Esophagus squamous epithelium (tissue), 5 donors: Measurements from ENCODE around the gene COL4A1. TPM values are rescaled to one million over a fixed set of nuclear protein-coding genes. Genes with fewer than 3 reads are reported as not detected.

ENCODE experiments used
- DNase-seq: peaks from one replicate; lab custom pipeline; 2025; lab: John Stamatoyannopoulos, UW
- H3K27ac ChIP-seq, 4 donors: fragments of 200-600 bp; sonication (generic); one replicate each; pipeline ENCODE4 v1.5.1; 2016 to 2019; ENCODE audit warnings: mild to moderate bottlenecking in 1 of 4
- H3K27me3 ChIP-seq, 4 donors: fragments of 200-600 bp; sonication (generic); 1 replicate in 3 of 4; 2 replicates in 1 of 4; pipeline versions ENCODE4 v1.5.1 to v1.6.0; 2017 to 2021; ENCODE audit warnings: antibody characterized with exemption in 1 of 4
- H3K36me3 ChIP-seq, 3 donors: fragments of 200-600 bp; sonication (generic); one replicate each; pipeline ENCODE4 v1.5.1; 2016 to 2019
- H3K4me1 ChIP-seq, 3 donors: fragments of 200-600 bp; sonication (generic); one replicate each; pipeline ENCODE4 v1.5.1; 2017 to 2019
- H3K4me3 ChIP-seq, 4 donors: fragments of 200-600 bp; sonication (generic); 1 replicate in 3 of 4; 2 replicates in 1 of 4; pipeline ENCODE4 v1.5.1; 2016 to 2019; ENCODE audit warnings: mild to moderate bottlenecking in 2 of 4, moderate library complexity in 1 of 4
- H3K9me3 ChIP-seq, 3 donors: fragments of 200-600 bp; sonication (generic); one replicate each; pipeline ENCODE4 v1.5.1; 2016 to 2019
- POLR2A ChIP-seq, 4 donors: fragments of 450-650 bp; IDR thresholded peaks; one replicate each; pipeline ENCODE4 v1.6.1; 2017; ENCODE audit warnings: antibody characterized with exemption in 4 of 4, mild to moderate bottlenecking in 4 of 4, moderate library complexity in 3 of 4
- WGBS, 2 donors: methylation state at CpG; one replicate each; pipeline ENCODE4 v1.1.5; 2018; 5-methylcytosine and 5-hydroxymethylcytosine counted together
- intact Hi-C: fragments of 100-400 bp; cut with DNase I; formaldehyde crosslinking; loops from one replicate; pipeline ENCODE4 v1.15.0; 2022
- total RNA-seq, 4 donors: library from RNA; depleted of rRNA; stranded (reverse); fragments of >200 nt; gene quantifications; one replicate each; pipeline ENCODE4 v1.1.0, GENCODE V29; 2016
- TF ChIP-seq, protein P1 (sequence below), 6 experiments: fragments of 450-650 bp in 4 of 6; fragments of 200-600 bp in 2 of 6; sonication (generic) in 2 of 6; IDR thresholded peaks; one replicate each; pipeline ENCODE4 v1.5.1; 2016 to 2019; ENCODE audit warnings: antibody characterized with exemption in 6 of 6, mild to moderate bottlenecking in 4 of 6, moderate library complexity in 4 of 6
- donor health status: DM: yes; HTN: yes; CAD: no.

The COL4A1 gene
- total RNA-seq, 4 donors from 2014 or later = 8.9 to 97.1 (median 40.2) TPM

DNA sequence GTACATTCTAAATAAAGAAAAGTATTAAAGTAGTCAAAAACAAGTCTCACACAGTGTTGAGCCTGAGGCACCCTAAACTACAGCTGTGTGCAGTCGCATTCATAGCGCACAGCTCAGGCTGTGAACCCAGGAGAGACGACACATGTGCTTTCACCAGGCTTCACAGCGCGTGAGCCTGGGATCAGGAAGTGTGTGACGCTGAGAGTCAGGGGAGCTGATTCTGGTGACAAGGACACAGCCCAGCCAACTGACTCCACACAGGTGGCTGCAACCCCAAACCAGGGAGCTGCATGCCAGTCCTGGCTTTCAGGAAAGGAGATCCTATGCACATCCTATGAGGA is 41.6 kb downstream of the COL4A1 start:
- Histone ChIP-seq H3K27ac (peak overlapping the region in 3 of 4 donors; percentile 57 to 70 (median 69)), H3K4me3 (no peak overlapping the region), H3K27me3 (no peaks in the 10 kb centered on the region), H3K36me3 (no peaks in the 10 kb centered on the region), H3K9me3 (no peaks in the 10 kb centered on the region), H3K4me1 (peaks cover 5 to 77% (median 34%) of the 10 kb centered on the region in 3 donors)
- no peak for TF ChIP-seq POLR2A (IDR thresholded peaks at IDR 0.05)
- TF ChIP-seq, protein P1, sequence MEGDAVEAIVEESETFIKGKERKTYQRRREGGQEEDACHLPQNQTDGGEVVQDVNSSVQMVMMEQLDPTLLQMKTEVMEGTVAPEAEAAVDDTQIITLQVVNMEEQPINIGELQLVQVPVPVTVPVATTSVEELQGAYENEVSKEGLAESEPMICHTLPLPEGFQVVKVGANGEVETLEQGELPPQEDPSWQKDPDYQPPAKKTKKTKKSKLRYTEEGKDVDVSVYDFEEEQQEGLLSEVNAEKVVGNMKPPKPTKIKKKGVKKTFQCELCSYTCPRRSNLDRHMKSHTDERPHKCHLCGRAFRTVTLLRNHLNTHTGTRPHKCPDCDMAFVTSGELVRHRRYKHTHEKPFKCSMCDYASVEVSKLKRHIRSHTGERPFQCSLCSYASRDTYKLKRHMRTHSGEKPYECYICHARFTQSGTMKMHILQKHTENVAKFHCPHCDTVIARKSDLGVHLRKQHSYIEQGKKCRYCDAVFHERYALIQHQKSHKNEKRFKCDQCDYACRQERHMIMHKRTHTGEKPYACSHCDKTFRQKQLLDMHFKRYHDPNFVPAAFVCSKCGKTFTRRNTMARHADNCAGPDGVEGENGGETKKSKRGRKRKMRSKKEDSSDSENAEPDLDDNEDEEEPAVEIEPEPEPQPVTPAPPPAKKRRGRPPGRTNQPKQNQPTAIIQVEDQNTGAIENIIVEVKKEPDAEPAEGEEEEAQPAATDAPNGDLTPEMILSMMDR (IDR thresholded peaks at IDR 0.05) = no peak
- intact Hi-C loops = no loop called here
- DNase-seq = no peak
- WGBS, 2 donors = 71 to 73% methylated on average over 6 of the region's 6 CpGs

DNA sequence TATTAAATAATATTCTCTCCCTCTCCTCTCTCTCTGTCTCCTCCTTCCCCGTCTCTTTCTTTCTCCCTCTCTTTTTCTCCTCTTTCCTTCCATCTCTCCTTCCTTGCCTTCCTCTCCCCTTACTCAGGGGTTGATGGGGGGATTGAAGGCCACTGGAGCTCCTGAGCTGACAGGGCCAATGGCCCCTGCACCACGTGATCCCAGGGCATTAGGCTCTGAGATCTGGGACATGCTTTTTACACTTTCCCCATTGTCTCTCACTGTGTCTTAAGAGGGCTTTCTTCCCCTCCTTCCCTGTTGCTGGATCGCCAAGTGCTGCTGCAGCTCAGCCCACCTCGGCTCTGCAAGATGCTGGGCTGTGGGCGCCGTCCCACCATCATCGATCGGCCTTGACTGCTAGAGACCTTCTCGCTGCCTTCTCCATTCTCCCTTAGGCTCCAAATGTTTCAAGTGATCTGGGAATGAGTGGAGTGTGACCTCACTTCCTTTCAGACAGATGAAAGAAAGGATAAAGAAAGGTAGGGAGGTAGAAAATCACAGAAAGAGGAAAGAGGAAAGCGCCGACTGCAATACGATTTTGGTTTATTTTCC is 42.2 kb downstream of the COL4A1 start:
- intact Hi-C loops = no loop called here
- 66 to 76% methylated on average over 5 to 12 of the region's 12 CpGs for WGBS, 2 donors

DNA sequence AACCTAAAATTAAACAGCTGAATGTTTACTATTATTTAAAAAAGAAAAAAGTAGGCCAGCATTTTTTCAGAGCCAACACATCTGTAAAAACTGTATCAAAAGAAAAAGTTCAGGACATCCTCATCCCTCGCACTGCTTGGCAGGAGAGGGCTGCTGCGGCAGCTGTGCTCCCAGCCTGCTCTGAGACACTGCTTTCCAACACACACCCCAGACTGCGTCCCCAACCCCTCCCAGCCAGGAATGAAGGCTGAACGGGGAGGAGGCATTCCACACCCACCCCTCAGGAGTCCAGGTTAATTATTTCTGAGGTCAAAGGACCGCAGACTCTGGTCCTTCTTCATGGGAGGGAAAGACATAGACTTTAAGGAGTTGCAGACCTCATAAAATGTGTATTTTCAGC is 43.1 kb downstream of the COL4A1 start:
- Histone ChIP-seq H3K4me1 (peaks cover 5 to 85% (median 40%) of the 10 kb centered on the region in 3 donors), H3K27ac (peak overlapping the region in 3 of 4 donors; percentile 57 to 70 (median 69)), H3K36me3 (no peaks in the 10 kb centered on the region), H3K27me3 (no peaks in the 10 kb centered on the region), H3K4me3 (no peak overlapping the region), H3K9me3 (no peaks in the 10 kb centered on the region)
- 44 to 57% methylated on average over 4 to 5 of the region's 5 CpGs for WGBS, 2 donors
- intact Hi-C loops = no loop called here
- DNase-seq = no peak
- TF ChIP-seq, protein P1 (IDR thresholded peaks at IDR 0.05) = no peak
- TF ChIP-seq POLR2A (IDR thresholded peaks at IDR 0.05) = no peak

More for the DNA sequence above, 42.2 kb downstream of the COL4A1 start:
- H3K9me3 ChIP-seq = no peaks in the 10 kb centered on the region
- H3K27ac ChIP-seq = peak overlapping the region; percentile 8 to 70 (median 63)
- no peak for TF ChIP-seq POLR2A (IDR thresholded peaks at IDR 0.05)
- TF ChIP-seq, protein P1 (IDR thresholded peaks at IDR 0.05) = no peak
- no peak overlapping the region for H3K4me3 ChIP-seq
- no peak for DNase-seq
- peaks cover 5 to 77% (median 34%) of the 10 kb centered on the region in 3 donors for H3K4me1 ChIP-seq
- H3K36me3 ChIP-seq = no peaks in the 10 kb centered on the region
- H3K27me3 ChIP-seq = no peaks in the 10 kb centered on the region

DNA sequence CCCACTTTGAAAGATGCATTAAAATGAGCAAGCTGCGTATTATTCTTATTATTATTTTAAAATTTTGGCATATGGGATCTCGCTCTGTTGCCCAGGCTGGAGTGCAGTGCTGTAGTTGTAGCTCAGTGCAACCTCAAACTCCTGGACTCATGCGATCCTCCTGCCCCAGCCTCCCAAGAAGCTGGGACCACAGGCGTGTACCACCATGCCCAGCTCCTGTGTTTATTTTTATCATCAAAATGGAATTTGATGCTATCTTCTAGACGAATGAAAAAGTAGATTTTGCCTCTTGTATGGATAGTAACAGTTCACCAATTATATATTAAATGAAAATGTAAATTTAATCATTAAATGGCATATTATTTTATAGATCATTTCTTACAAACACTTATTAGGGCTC is 43.6 kb downstream of the COL4A1 start:
- no peaks in the 10 kb centered on the region for H3K36me3 ChIP-seq
- TF ChIP-seq, protein P1 (IDR thresholded peaks at IDR 0.05) = no peak
- no peak for TF ChIP-seq POLR2A (IDR thresholded peaks at IDR 0.05)
- peaks cover 5 to 83% (median 44%) of the 10 kb centered on the region in 3 donors for H3K4me1 ChIP-seq
- WGBS, 2 donors = 67 to 77% methylated on average over 5 of the region's 5 CpGs
- no peaks in the 10 kb centered on the region for H3K9me3 ChIP-seq
- no peak overlapping the region for H3K4me3 ChIP-seq
- intact Hi-C loops = no loop called here
- no peaks in the 10 kb centered on the region for H3K27me3 ChIP-seq
- no peak for DNase-seq
- H3K27ac ChIP-seq = peak overlapping the region in 3 of 4 donors; percentile 69 to 78 (median 70)

DNA sequence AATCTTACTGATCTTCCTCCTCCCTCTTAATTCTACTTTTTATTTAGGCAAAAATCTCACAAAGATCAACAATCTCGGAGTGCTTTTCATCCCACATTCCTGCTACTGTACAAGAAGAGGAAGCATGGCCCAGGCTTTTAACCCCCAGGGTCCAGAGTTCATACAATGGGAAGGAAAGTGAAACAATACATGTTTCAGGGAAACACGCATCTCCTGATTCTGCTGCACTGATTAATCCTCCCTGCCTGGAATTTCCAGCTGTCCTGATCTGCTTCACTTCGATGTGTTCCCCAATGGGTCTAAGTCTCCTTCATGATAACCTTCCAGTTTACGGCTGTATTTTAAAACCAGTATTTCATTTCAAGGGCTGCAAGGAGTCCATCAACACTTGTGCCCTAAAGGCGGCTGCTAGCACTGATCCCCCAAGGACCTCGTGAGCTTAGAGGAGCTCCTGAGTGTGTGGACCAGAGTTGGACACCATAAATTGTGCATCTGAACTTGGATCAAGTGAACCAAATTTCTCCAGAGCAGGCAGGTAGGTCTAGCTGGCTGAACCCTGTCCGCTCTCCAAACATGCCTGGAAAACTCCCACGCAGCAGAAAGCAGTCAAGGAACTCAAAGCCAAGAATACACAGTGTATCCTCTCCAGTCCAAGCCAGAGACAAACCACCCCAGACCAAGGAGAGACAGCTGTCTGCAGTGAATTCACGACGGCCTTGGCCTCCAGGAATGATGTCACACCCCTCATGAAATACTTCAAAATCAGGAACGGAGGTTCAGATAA is 44.3 kb downstream of the COL4A1 start:
- Histone ChIP-seq H3K9me3 (no peaks in the 10 kb centered on the region), H3K4me3 (peak overlapping the region in 1 of 4 donors; percentile 0), H3K4me1 (peaks cover 5 to 77% (median 44%) of the 10 kb centered on the region in 3 donors), H3K27me3 (no peaks in the 10 kb centered on the region), H3K36me3 (no peaks in the 10 kb centered on the region), H3K27ac (peak overlapping the region in 3 of 4 donors; percentile 69 to 78 (median 70))
- intact Hi-C loops = no loop called here
- DNase-seq = no peak
- TF ChIP-seq, protein P1 (IDR thresholded peaks at IDR 0.05) = no peak
- no peak for TF ChIP-seq POLR2A (IDR thresholded peaks at IDR 0.05)
- WGBS, 2 donors = 37 to 49% methylated on average over 7 to 11 of the region's 11 CpGs
